Stomach (tissue), 9 donors: ENCODE results near the gene MITD1. TPM values are rescaled to one million over a fixed set of nuclear protein-coding genes. Genes with fewer than 3 reads are reported as not detected.

Experiments used
- DNase-seq, 2 donors: peaks; one replicate each; pipeline versions ENCODE4 v3.0.0 to v3.0.0-alpha.2; 2013 to 2019
- H3K27ac ChIP-seq, 5 donors: fragments of 200-600 bp in 4 of 5; sonication (generic) in 4 of 5; one replicate each; pipeline ENCODE4 v1.5.1; 2013 to 2019; ENCODE audit warnings: mild to moderate bottlenecking in 1 of 5, moderate library complexity in 1 of 5
- H3K27me3 ChIP-seq, 3 donors: fragments of 200-600 bp; sonication (generic); one replicate each; pipeline ENCODE4 v1.5.1; 2017 to 2019; ENCODE audit warnings: mixed run types in 1 of 3
- H3K36me3 ChIP-seq, 4 donors: fragments of 200-600 bp; sonication (generic); 1 replicate in 3 of 4; 2 replicates in 1 of 4; pipeline ENCODE4 v1.5.1; 2016 to 2019
- H3K4me1 ChIP-seq, 4 donors: fragments of 200-600 bp; sonication (generic); one replicate each; pipeline ENCODE4 v1.5.1; 2016 to 2019
- H3K4me3 ChIP-seq, 4 donors: fragments of 200-600 bp; sonication (generic) in 3 of 4; one replicate each; pipeline ENCODE4 v1.5.1; 2016 to 2019; ENCODE audit warnings: mild to moderate bottlenecking in 1 of 4
- H3K9me3 ChIP-seq, 4 donors: fragments of 200-600 bp; sonication (generic); one replicate each; pipeline ENCODE4 v1.5.1; 2016 to 2019
- EP300 ChIP-seq: sonication (generic); formaldehyde crosslinking; IDR thresholded peaks from one replicate; pipeline ENCODE4 v1.6.1; 2017; ENCODE audit warnings: antibody characterized with exemption
- POLR2A ChIP-seq, 4 donors: fragments of 450-650 bp; IDR thresholded peaks; one replicate each; pipeline ENCODE4 v1.6.1; 2016; ENCODE audit warnings: antibody characterized with exemption in 4 of 4, control low read depth in 2 of 4, mild to moderate bottlenecking in 1 of 4, moderate library complexity in 1 of 4
- POLR2AphosphoS5 ChIP-seq, 3 donors: sonication (generic); formaldehyde crosslinking; IDR thresholded peaks; one replicate each; pipeline ENCODE4 v1.6.1; 2016; ENCODE audit warnings: antibody characterized with exemption in 3 of 3
- WGBS, 5 donors: extraction: QIAGEN DNeasy Blood & Tissue Kit in 3 of 5; methylation state at CpG; one replicate each; pipeline versions ENCODE4 v1.1.5 to v1.1.7; 2013 to 2018; 5-methylcytosine and 5-hydroxymethylcytosine counted together
- intact Hi-C: fragments of 100-400 bp; cut with DNase I; formaldehyde crosslinking; loops from one replicate; pipeline ENCODE4 v1.15.1; 2023; ENCODE audit warnings: low total_unique reads
- polyA plus RNA-seq, 3 donors: library from polyadenylated mRNA; stranded (reverse); fragments of 200-250 nt; gene quantifications; one replicate each; pipeline ENCODE4 v1.2.3, GENCODE V29; 2013
- total RNA-seq, 5 donors: library from RNA; depleted of rRNA; stranded (reverse); fragments of >200 nt; gene quantifications; one replicate each; pipeline versions ENCODE4 v1.1.0 to v1.2.3, GENCODE V29; 2014 to 2016
- TF ChIP-seq, protein P1 (sequence below), 7 experiments: fragments of 450-650 bp in 4 of 7; fragments of 200-600 bp in 3 of 7; sonication (generic) in 3 of 7; IDR thresholded peaks; one replicate each; pipeline ENCODE4 v1.5.1; 2016 to 2019; ENCODE audit warnings: antibody characterized with exemption in 7 of 7, control low read depth in 2 of 7, mild to moderate bottlenecking in 1 of 7
- donor health status: healthy with polysubstance abuse.
- donor health status: Bipolar disorder and iron deficiency.
- donor health status: healthy.

The MITD1 gene
- total and polyA plus RNA-seq, 8 donors = 2.0 to 132 (median 33.5) TPM

DNA sequence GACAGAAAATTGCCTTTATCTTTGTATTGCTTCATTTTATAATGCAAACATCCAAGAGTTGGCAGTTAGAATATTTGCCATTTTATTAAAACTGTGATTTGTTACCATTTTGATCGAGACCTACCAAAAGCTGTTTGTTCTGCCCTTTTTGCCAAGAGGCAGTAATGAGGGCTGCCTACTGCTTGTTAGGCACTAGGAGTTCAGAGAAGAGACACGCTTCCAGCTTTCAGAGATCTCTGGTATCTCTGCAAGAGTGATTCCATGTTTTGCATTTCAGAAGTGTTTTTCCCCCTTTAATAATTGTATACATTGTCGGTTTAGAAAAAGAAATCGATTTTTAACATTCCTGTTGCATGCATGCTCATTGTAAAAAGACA is 754 bp upstream of the MITD1 start:
- intact Hi-C loops = loop anchor here (10.0 kb wide), 1 partner anchor 153 kb away; the partner anchor contains the start of genes EIF5B and TXNDC9
- peak overlapping the region in 4 of 5 donors; percentile 78 to 86 (median 84) for H3K27ac ChIP-seq
- H3K27me3 ChIP-seq = no peaks in the 10 kb centered on the region
- DNase-seq = peak in 1 of 2 donors; percentile 16
- TF ChIP-seq EP300 (no peak), POLR2A (IDR thresholded peaks at IDR 0.05) (no peak), POLR2AphosphoS5 (IDR thresholded peaks at IDR 0.05) (no peak)
- TF ChIP-seq, protein P1, sequence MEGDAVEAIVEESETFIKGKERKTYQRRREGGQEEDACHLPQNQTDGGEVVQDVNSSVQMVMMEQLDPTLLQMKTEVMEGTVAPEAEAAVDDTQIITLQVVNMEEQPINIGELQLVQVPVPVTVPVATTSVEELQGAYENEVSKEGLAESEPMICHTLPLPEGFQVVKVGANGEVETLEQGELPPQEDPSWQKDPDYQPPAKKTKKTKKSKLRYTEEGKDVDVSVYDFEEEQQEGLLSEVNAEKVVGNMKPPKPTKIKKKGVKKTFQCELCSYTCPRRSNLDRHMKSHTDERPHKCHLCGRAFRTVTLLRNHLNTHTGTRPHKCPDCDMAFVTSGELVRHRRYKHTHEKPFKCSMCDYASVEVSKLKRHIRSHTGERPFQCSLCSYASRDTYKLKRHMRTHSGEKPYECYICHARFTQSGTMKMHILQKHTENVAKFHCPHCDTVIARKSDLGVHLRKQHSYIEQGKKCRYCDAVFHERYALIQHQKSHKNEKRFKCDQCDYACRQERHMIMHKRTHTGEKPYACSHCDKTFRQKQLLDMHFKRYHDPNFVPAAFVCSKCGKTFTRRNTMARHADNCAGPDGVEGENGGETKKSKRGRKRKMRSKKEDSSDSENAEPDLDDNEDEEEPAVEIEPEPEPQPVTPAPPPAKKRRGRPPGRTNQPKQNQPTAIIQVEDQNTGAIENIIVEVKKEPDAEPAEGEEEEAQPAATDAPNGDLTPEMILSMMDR (IDR thresholded peaks at IDR 0.05) = no peak
- no peaks in the 10 kb centered on the region for H3K9me3 ChIP-seq
- H3K4me3 ChIP-seq = peak overlapping the region; percentile 63 to 89 (median 77)
- H3K4me1 ChIP-seq = peaks cover 29 to 63% (median 50%) of the 10 kb centered on the region in 4 donors
- 1 to 10% (median 4%) methylated on average over 4 of the region's 4 CpGs for WGBS, 5 donors
- peaks cover 0 to under 1% (median under 1%) of the 10 kb centered on the region in 4 donors for H3K36me3 ChIP-seq

DNA sequence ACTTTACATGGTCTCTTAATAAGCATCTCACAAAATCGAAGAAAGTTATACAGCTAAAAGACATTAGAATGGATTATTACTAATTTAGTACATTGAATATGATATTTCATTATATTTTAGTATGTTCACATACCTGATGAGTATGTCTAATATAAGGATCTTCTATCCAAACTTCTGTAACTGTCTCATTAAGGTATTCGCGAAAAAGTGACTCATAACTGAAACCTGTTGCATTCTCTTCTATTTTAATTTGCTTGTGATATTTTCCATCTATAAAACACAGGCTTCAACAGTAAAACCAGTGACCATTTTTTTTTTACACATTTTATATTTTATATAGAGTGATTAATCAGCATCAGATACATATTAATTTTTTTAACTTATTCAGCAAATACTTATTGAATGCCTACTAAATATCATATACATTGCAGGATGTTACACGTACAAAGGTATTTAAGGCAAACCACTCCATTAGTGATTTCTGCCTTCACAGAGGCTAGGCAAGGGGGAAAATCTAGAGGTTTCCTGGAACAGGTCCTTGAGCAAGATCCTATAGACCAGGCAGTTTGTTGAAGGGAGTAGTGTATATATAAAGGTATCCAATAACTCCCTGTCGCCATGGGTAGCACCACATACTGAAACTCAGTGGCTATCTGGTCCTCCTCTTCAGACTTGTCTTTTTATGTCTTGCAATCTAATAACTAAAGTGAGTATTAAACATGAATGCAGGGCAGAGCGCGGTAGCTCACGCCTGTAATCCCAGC is 9.3 kb downstream of the MITD1 start:
- Histone ChIP-seq H3K9me3 (no peaks in the 10 kb centered on the region), H3K4me1 (no peaks in the 10 kb centered on the region), H3K4me3 (no peak overlapping the region), H3K36me3 (peaks cover 15 to 75% (median 73%) of the 10 kb centered on the region in 4 donors), H3K27ac (no peak overlapping the region), H3K27me3 (no peaks in the 10 kb centered on the region)
- no peak for DNase-seq
- intact Hi-C loops = no loop called here
- TF ChIP-seq, protein P1 (IDR thresholded peaks at IDR 0.05) = no peak
- no peak for TF ChIP-seq POLR2A (IDR thresholded peaks at IDR 0.05)
- no peak for TF ChIP-seq EP300
- TF ChIP-seq POLR2AphosphoS5 (IDR thresholded peaks at IDR 0.05) = no peak
- 96 to 98% (median 97%) methylated on average over 8 of the region's 8 CpGs for WGBS, 5 donors

DNA sequence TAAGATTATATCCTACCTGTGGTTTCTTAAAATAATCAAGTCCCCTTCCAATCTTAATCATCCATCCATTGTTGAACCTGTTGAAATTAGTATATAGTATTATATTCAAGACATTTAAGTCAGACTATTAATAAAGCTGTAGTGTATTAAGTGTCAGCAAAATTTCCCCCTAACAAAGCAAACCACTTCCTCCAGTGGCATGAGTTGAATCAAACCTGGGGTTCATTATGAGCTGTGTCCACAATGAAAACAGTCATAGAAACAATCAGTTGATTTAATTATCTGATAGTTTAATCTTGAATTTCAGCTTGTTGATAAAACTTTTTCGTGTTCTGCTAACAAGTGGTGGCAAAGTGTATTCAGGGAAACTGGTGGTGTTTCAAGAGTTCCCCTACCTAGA is 11.3 kb downstream of the MITD1 start:
- intact Hi-C loops = no loop called here
- no peak for DNase-seq
- H3K4me1 ChIP-seq = no peaks in the 10 kb centered on the region
- no peak overlapping the region for H3K27ac ChIP-seq
- H3K4me3 ChIP-seq = no peak overlapping the region
- TF ChIP-seq POLR2A (IDR thresholded peaks at IDR 0.05) (no peak), EP300 (no peak), POLR2AphosphoS5 (IDR thresholded peaks at IDR 0.05) (no peak)
- TF ChIP-seq, protein P1 (IDR thresholded peaks at IDR 0.05) = no peak
- 21 to 39% (median 29%) methylated on average over 1 of the region's 1 CpG for WGBS, 5 donors
- peaks cover 15 to 95% (median 89%) of the 10 kb centered on the region in 4 donors for H3K36me3 ChIP-seq
- no peaks in the 10 kb centered on the region for H3K27me3 ChIP-seq
- H3K9me3 ChIP-seq = no peaks in the 10 kb centered on the region

GRCh38 chr2:99166218-99166617 is 14.6 kb downstream of the MITD1 start:
- Histone ChIP-seq H3K4me1 (no peaks in the 10 kb centered on the region), H3K9me3 (no peaks in the 10 kb centered on the region), H3K27me3 (no peaks in the 10 kb centered on the region), H3K4me3 (no peak overlapping the region), H3K27ac (no peak overlapping the region), H3K36me3 (peaks cover 15 to 93% (median 85%) of the 10 kb centered on the region in 4 donors)
- DNase-seq = no peak
- TF ChIP-seq POLR2A (IDR thresholded peaks at IDR 0.05) = no peak
- no peak for TF ChIP-seq POLR2AphosphoS5 (IDR thresholded peaks at IDR 0.05)
- TF ChIP-seq, protein P1 (IDR thresholded peaks at IDR 0.05) = no peak
- no peak for TF ChIP-seq EP300
- intact Hi-C loops = no loop called here
- WGBS, 5 donors = 75 to 84% (median 82%) methylated on average over 5 of the region's 5 CpGs
